Measurements from ENCODE around the gene MLPH.
"Not testable (repeated sequence)": the region's sequence is repeated elsewhere in the genome, so short reads cannot be mapped to it uniquely, and the experiment has no call there.

MLPH gene

DNA sequence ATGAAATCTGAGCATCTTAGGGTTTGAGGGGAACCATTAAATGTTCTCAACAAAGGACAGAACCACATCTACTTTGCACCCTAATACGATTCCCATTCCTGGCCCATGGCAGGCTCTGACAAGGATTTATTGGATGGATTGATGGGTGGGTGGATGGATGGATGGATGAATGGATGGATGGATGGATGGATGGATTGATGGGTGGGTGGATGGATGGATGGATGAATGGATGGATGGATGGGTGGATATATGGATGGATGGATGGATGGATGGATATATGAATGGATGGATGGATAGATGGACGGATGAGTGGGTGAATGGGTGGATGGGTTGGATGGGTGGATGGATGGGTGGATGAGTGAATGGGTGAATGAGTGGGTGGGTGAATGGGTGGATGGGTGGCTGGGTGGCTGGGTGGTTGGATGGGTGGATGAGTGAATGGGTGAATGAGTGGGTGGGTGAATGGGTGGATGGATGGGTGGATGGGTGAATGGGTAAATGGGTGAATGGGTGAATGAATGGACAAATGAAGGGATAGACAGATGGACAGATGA is 29.6 kb upstream of the MLPH start:
- DNase-seq: no peak

GRCh38 chr2:237458519-237458918 is 28.5 kb upstream of the MLPH start:
- DNase-seq: no peak

DNA sequence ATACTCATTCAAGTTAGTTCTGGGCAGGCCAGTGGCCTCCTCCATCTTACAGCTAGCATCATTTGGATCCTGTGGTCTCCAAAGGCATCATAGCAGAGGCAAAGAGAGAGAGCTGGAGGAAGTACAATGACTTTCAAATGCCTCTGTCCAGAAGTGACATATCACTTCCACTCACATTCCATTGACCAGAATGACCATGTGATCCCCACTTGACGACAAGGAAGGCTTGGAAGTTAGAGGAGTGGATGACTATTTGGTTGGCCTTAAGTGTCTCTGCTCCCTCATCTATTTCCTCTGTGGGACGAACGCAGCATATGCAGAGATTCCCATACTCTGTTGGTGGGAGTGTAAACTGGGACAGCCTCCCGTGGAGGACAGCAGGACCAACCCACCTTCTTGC is 27.8 kb upstream of the MLPH start:
- DNase-seq: no peak

- DNase-seq: no peak
Observed at GRCh38 chr2:237459741-237460174, 27.3 kb upstream of the MLPH start.

- DNase-seq: no peak
Observed at GRCh38 chr2:237464757-237465391, 22.2 kb upstream of the MLPH start.

GRCh38 chr2:237465515-237466148 is 21.4 kb upstream of the MLPH start:
- no peak for DNase-seq

GRCh38 chr2:237466211-237466610 is 20.8 kb upstream of the MLPH start:
- no peak for DNase-seq

DNA sequence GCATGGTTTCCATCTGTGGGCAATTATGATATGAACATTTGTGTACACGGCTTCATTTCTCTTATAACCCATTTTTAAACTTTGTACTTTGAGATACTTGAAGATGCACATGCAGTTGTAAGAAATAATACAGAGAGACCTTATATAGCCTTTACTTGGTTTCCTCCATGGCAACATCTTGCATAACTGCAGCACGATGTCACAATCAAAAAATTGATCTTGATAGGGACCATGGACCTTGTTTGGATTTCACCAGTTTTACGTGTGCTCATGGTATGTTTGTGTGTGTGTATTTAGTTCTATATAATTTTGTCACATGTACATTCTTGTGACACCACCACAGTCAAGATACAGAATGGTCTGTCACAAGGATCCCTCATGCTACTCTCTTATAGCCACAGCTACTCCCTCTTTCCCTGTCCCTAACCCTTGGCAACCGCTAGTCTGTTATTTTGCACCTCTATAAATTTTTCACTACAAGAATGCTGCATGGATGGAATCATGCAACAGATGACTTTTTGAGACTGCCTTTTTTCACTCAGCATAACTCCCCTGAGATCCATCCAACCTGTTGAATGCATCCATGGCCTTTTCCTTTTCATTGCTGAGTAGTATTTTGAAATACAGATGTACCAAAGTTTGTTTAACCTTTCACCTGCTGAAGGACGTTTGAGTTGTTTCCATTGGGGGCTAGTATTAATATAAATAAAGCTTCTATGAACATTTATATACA is 19.4 kb upstream of the MLPH start:
- no peak for DNase-seq

- DNase-seq: not testable (repeated sequence)
Observed at GRCh38 chr2:237469410-237469809, 17.6 kb upstream of the MLPH start.

DNA sequence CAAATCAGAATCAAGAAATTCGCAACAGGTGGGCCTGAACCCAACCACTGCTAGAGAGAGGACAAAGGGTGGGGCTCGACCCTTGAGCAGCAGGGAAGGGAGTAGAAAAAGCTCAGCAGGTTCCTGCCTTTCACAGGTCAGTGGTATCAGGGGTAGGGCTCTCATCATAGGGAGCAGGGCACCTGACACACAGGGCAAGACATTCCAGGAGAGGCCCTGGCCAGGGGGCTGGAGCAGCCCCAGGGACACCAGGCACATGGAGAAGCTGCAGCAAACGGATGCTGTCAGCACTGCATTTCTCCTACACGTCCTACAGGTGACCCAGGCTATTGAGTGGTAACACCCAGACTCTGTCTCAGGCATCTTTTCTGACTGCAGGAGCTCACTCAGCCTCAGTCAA is 17.2 kb upstream of the MLPH start:
- DNase-seq: no peak

DNA sequence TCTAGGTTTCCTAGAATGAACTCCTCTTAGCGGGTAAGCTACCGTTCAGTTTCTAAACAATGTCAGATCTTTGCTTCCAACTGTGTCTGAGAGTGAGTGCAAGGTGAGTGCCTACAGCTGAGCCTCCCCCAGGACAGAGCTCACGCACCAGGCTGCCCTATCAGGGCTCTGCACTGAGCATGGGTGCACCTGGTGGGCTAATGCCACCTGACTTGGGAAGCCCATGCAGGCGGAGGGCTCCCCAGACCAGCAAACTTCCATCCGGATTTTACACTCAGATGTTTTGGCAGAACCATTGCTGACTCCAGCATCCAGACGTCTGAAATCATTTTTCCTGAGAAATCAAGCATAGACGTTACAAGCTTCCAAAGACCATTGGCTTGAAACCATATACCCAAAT is 16.1 kb upstream of the MLPH start:
- DNase-seq: no peak

- peak; percentile 72 for DNase-seq
Observed at GRCh38 chr2:237471438-237472186, 15.4 kb upstream of the MLPH start.

- peak; percentile 55 for DNase-seq
Observed at GRCh38 chr2:237472187-237472712, 14.8 kb upstream of the MLPH start.

DNA sequence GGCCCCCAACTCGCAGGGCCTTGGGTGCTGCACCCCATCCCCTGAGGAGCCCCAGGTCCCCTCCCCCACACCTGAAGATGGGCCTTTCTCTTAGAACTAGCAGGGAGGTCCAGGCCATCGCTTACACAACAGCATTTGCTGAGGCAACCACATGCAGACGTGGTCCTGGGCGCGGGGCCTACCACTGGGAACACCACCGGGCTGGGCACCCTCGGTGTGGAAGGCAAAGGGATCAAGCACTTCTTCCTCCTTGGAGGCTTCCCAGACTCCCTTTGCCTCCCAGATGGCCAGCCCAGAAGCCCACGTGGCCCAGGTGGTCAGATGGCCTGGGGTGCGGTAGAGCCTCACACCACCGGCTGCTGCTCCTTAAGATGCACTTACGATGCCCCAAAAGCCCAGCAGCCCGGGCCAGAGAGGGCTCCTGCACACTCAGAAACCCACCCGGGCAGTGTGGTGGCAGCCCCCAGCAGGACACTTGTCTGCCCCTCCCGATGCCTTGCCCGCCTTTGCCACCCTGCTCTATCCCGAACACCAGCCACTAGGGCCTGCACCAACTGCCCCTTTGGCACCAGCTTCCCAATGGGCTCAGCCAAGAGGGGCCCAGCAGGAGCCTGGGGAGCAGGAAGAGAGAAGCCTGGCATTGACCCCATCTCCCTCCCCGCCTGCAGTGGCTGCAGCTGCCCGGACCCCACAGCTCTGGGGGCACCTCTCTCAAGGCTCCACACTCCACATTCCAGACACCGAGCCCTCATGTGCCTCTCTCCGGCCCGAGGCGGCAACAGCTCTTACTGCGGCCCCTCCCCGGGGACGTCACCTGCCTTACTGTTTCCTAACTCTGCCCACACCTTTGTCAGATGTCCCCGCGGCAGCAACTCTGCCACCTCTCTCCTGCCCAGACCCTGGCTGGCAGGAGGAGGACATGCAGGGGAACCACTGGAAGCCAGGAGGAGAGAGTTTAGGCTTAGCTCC is 13.9 kb upstream of the MLPH start:
- DNase-seq: peak; percentile 62

DNA sequence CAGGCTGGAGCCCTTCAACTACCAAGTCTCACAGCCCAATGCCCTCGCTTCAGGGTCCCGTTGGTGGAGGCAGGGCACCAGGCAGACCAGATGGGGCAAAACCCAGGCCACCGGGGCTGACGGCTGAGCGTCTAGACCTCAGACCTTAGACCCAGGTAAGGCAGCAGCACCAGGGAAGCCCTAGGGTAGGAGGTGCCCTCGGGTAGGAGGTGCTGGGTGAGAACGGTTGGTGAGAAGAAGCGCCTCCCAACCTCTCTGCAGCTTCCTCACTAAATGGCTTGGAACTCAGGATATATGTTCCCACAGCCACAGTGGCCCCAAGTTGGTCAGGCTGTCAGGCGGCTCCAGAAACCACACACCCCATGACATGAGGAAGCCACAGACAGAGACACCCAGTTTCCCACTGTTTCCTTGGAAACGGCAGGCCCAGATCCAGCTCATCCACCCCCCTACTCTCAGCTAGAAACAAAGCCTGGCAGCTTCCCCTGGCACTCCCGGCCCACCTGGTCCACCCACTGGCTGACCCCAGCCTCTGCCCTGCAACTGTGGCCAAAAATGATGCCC is 13.1 kb upstream of the MLPH start:
- DNase-seq: peak; percentile 60

- DNase-seq: no peak
Observed at GRCh38 chr2:237474442-237474911, 12.6 kb upstream of the MLPH start.

GRCh38 chr2:237474931-237475703 is 11.9 kb upstream of the MLPH start:
- DNase-seq: peak; percentile 92

GRCh38 chr2:237475704-237476141 is 11.3 kb upstream of the MLPH start:
- peak; percentile 78 for DNase-seq

- DNase-seq: no peak
Observed at GRCh38 chr2:237478095-237478494, 9.0 kb upstream of the MLPH start.

- DNase-seq: no peak
Observed at GRCh38 chr2:237478979-237479378, 8.1 kb upstream of the MLPH start.
